Activated naive CD4-positive, alpha-beta T cell treated with anti-CD3 and anti-CD28 coated beads, Interleukin-2, amount 50 U/mL, for 16 hours (primary cell): ENCODE results near the gene PINLYP.
A peak's percentile ranks its signal among the peaks of the same experiment; 100 is the strongest.

ENCODE experiments used
- DNase-seq: peaks from one replicate; pipeline ENCODE4 v3.0.0-alpha.2; 2020

PINLYP gene

DNA sequence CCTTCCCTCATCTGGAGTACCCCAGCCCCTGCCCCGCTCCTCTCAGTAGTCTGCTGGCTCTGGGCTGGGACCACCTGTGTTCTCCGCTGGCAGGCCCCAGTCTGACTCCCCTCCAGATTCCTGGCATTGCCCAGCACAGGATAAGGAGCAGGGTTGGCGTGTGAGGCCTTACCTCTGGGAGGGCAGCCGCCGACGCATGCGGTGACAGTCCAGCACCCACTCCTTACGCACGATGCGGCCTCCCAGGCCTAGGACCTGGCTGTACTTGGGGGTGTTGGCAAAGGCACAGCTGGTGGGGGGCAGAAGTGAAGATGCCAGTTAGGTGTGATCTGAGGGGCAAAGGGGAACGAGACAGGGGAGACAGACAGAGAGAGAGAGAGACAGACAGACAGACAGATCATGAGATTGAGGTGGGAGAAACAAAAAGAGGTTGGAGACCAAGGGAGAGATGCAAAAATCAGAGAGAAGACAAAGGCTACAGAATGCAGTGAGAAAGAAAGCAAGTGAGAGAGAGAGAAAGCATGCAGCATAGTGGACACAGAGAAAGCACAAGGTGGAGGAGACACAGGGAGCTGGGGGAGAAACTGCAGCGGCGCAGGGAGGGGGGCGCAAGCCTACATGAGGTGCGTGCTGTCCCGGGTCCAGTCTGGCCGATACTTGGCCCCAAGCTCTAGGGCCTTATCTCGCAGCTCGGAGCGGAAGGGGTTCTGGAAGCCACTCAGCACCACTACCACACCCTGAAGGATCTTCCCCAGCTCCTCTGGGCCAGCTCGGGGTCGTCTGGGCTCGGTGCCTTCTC lies 24.0 kb upstream of the PINLYP start:
- no peak for DNase-seq

DNA sequence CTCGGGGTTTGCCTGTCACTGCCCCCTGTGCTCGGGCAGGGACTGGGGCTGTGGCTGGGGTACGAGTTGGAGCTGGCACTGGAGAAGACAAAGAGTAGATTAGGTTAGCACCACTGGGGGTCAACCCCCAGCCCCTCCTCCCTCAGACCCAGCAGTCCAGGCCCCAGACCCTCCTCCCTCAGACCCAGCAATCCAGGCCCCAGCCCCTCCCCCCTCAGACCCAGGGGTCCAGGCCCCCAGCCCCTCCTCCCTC lies 23.5 kb upstream of the PINLYP start:
- no peak for DNase-seq

DNA sequence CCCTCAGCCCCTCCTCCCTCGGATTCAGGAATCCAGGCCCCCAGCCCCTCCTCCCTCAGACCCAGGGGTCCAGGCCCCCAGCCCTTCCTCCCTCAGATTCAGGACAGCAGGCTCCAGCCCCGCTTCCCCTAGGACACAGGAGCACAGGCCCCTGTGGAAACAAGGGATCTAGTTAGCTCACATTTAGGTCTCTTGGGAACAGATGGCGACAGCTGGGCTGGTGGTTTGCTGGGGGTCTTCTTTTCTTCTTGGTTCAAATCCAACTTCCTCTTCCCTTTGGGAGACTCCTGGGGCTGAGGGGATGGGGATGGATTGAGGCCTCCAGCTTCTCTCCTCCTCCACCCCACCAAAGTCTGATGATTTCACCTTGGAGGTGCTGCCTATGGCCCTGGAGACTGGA lies 23.0 kb upstream of the PINLYP start:
- no peak for DNase-seq

DNA sequence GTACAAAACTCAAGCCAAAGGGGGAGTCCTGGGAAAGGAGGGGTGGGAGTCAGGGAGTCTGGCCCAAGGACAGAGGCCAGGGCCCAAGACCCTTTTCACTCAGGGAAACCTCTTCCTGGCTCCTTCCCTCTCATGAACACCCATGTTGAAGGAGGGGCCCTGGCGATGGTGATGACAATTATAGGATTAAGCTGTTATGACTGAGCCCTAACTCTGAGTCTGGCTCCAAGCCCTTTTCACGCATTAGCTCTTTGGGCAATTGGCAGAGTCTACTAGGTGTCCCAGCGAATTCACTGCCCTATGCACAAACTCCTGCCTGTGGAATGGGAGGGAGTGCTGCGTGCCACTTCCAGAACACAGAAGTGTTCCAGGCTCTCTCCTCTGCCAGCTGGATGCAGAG lies 21.9 kb upstream of the PINLYP start:
- no peak for DNase-seq

DNA sequence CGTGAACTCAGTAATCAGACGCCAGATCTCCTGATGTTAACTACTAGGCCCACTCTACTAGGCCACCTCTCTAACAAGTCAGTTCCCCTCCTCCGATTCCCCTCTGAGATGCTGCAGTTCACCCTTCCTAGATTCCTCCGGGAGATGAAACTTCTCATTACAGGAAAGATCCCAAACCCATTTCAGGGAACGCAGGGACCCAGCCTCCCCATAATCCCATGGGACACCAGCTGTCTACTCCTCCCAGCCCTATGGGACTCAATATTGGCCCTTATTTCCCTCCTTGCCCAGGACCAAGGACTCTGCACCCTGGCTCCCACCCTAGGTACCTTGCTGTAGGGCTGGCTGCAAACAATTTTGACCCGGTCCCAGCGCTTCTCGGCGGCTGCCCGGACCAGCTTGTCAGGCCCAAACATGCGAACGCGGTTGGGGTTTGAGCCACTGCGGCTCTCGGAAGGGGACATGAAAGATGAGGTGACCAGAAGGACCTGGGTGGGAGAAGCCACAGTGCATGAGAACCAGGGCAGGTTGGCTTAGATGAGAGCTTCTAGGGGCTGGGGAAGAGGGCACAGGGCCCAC lies 21.2 kb upstream of the PINLYP start:
- no peak for DNase-seq

DNA sequence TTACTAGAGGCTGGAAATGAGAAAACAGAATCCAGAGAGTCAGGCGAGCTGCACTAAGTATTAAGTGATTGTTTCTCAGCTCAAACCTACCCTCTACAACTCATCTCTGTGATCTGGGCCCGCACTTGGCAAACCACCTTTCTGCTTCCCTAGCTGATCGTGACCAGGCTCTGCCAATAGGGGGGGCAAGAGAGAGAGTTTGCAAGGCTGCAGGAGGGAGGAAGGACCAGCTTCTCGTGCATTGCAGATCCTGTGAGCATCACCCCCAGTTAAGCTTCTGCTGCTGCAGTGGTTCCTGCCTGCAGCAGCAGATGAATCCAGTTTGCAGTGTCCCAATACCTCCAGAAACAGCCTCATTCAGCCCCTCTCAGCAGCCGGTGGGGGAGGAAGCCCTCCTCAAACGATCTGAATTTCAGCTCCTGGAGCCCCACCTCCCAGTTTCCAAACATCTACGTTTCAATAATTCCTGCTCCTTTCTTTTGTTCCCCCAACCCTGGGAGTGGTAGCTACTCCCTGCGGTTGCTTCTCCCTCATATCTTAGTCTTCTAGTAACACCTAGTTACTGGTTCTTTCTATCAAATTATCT lies 20.3 kb upstream of the PINLYP start:
- peak; percentile 81 for DNase-seq

DNA sequence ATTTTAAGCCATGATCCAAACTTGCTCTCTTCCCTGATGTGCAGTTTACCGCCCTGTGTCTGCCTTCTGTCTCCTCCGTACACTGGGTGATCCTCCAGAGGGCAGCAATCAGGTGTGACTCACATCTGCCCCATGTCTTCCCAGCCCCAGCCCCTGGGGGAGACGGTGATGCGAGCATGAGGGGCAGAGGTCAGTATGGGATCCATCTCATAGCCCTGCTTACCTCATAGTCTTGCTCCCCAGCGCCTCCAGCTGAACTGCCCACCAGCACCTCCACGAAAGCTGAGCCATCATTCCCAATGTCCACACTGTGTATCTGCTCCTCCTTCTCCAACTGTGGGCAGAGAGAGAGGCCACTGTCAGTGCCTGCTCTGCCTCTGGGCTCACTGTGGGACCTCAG lies 14.9 kb upstream of the PINLYP start:
- DNase-seq, result peak; percentile 19

DNA sequence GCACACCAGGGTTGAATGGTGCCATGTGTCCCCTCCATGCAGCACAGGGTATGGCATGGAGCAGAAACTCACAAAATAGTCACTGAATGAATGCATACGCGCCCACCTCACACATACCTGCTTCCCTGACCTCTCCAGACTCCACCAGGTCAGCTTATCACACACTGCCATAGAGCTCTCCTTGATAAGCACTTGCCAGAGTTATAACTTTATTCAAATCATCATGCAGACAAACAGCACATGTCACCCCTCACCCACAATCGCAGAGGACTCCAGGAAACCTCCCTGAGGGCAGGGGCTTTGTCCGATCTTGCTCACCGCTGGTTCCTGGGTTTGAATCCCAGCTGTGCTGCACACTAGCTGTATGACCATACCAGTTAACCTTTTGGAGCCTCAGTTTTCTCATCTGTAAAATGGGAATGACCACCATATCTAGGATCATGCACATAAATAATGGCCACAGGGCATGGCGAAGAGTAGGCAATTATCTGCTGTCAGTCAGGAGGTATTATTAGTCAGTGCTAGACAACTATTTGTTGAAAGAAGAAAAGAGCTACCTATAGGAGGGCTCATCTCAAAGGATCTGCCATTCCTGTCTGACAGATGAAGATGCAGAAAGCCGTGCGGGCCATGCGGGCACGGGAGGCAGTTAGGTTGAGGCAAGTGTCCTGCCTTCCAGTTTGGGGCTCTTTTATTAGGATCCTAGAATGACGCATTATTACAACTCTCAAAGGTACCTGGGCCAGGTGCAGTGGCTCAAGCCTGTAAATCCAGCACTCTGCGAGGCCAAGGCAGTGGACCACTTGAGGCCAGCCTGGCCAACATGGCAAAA lies 14.2 kb upstream of the PINLYP start:
- no peak for DNase-seq

DNA sequence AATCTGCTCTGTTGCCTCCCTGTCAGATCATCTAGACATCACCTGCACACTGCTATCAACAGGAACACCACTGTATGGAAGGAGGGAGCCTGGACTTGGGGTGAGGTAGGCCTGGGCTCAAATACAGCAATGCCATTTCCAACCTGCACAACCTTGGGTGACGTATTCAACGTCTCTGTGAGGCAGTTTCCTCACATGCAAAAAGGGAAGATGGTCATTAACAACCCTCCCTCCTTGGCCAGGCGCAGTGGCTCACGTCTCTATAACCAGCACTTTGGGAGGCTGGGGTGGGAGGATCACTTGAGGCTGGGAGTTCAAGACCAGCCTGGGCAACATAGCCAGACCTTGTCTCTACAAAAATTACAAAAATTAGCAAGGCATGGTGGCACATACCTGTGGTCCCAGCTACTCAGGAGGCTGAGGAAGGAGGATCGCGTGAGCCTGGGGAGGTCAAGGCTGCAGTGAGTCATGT lies 13.3 kb upstream of the PINLYP start:
- no peak for DNase-seq

DNA sequence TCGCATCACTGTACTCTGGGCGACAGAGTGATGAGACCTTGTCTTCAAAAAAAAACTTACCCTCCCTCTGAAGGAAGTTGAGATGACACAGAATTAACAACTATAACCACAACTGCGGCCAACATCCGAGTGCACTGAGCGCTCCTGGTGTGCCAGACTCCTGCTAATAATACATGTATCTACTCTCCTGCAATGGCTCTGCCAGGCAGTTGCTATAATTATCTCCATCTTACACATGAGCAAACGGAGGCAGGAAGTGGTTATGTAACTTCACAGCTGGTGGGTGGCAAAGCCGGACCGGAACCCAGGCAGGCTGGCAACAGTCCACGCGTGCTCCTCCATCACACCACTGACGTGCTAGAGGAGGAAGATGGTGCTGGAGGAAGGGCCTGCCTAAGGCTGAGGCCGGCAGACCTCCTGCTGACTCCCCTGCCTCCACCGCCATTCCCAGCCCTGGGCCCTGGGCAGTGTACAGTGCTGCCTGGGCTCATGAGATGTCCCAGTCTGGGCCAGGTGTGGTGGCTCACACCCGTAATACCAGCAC lies 12.8 kb upstream of the PINLYP start:
- peak; percentile 57 for DNase-seq

DNA sequence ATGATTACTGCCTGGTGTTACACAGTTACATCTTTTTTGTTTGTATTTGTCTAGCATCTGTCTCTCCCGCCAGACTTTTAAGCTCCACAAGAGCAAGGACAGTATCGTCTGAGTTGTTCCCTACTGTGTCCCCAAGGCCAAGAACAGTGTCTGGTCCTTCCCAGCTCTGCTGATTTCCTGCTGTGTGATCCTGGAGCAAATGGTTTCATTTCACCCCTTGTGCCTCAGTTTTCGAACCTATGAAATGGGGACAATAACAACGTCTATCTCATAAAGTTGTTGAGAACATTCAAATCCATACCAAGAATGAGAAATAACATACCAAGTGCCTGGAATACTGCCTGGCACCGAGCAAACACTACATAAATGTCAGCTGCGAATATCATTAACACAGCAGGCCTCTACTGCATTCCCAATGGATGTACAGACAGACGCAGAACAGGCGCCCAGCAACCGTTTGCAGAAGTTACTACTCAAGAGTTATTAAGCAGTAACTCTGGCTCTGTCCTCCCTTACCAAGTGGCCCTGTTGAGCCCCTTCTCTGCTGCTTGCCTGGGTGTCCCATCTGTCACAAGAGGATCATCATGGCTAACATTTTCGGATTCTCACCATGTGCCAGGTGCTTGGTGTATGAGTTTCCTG lies 11.7 kb upstream of the PINLYP start:
- no peak for DNase-seq

DNA sequence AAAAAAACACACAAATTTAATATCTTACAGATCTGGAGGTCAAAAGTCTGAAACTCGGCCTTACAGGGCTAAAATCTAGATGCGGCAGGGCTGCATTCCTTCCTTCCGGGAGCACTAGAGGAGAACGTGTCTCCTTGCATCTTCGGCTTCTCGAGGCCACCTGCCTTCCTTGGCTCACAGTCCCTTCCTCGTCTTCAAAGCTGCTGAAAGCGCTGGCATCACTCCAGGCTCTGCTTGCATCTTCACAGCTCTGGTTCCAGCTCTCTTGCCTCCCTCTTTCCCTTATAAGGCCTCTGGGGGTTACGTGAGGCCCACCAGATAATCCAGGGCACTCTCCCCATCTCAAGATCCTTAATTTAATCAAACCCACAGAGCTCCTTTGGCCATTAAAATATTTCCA lies 10.8 kb upstream of the PINLYP start:
- no peak for DNase-seq

DNA sequence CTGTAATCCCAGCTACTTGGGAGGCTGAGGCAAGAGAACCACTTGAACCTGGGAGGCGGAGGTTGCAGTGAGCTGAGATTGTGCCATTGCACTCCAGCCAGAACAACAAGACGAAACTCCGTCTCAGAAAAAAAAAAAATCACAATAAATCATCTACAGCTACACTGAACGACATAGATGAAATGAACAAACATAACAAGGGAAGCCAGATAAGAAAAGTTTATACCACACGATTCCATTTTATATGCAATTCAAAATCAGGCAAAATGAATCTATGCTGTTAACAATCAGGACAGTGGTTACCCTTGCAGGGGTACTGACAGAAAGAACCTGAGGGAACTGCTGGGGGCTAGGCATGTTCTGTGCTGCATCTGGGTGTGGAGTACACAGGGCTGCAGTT lies 5.9 kb upstream of the PINLYP start:
- DNase-seq, result no peak

DNA sequence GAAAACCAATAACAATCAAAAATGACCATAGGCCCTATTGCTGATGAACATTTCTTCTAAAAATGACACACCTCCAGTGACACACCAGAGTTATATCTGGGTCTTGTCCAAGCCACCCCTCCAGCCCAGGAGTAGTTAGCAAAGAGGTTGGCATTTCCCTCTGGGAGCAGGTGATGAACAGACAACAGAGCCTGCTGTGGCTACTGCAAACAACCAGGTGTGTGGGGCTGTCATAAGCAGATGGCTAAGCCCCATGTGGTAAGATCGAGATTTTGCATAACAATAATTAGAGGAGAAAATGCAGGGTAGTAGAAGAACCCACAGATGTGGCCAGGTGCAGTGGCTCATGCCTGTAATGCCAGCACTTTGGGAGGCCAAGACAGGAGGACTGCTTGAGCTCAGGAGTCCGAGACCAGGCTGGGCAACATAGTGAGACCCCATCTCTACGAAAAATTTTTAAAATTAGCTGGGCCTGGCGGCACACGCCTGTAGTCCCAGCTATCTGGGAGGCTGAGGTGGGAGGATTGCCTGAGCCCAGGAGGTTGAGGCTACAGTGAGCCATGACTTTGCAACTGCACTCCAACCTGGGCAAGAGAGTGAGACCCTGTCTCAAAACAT lies 5.3 kb upstream of the PINLYP start:
- no peak for DNase-seq

DNA sequence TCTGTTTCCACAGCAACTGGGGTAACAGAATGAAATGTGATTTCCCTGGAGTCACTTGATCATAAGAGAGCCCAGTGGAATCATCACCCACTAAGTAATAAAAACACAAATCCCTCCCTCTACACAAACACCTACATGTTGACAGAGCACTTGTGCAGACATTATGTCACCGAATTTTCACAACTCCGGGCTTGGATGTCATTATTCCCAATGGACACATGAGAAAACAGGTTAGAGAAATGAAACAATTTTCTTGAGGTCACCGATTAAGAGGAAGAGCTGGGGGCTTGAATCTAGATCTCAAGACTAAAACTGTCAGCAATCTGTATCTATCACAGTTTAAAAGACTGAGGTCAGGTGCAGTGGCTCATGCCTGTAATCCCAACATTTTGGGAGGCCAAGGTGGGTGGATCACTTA lies 3.4 kb upstream of the PINLYP start:
- no peak for DNase-seq

DNA sequence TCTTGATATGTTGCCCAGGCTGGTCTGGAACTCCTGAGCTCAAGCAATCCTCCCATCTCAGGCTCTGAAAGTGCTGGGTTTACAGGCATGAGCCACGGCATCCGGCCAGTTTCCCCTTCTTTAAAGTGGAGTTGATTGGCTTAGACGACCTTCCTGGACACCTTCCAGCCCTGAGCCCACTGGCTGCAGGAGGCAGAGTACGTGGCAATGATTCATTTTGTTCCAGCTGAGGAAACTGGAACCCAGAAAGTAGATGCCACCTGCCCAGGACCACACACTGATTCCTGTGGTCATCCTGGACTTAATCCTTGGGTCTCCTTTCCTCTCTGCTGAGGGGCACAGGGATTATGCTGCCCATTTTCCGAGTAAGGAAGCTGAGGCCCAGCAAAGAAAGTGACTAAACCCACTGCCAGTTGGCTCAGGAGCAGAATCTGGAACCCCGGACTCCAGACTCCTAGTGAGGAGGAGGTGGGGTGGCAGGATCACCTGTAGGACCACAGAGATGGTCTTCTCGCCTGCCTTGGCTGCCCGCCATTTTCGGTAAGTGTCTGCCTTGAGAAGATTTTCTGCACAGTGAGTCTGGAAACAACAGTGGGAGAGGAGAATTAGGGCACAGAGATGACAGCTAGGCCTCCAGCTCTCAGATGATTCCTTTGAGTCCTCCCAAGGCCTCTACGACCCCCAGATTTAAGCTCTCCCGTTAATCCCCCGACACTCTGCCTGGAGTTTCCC lies 1.0 kb upstream of the PINLYP start:
- no peak for DNase-seq

DNA sequence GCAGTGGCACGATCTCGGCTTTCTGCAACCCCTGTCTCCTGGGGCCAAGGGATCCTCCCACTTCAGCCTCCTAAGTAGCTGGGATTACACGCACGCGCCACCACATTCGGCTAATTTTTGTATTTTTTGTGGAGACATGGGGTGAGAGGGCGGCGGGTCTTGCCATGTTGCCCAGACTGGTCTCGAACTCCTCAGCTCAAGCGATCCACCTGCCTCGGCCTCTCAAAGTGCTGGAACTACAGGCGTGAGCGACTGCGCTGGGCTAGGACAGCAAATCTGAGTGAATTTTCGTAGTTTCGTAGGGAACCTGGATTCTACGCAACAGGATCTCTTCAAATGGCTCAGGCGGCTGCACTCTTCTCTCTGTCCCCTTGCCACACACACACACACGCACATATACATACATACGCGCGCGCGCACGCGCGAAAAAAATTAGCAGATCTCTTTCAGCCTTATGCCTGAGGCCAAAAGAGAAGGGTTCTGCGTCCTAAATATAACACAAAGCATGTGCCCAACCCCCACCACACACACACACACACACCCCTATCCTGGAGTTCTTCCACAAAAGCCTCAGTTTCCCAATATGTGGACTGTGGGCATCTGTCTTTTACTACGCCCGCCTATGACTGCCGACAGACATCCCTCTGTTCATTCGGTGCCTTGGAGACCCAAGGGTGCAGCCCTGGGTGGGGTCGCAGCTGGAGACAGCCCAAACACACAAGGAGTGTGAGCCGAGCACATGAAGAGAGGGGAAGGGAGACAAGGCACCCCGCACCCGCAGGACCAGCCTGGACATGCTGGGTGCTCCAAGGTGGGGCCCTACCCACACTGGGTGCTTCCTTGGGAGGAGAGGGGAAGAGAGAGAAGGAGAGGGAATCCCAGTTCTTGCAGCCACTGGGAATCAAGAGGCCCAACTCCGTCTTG lies 616 bp downstream of the PINLYP start:
- no peak for DNase-seq

DNA sequence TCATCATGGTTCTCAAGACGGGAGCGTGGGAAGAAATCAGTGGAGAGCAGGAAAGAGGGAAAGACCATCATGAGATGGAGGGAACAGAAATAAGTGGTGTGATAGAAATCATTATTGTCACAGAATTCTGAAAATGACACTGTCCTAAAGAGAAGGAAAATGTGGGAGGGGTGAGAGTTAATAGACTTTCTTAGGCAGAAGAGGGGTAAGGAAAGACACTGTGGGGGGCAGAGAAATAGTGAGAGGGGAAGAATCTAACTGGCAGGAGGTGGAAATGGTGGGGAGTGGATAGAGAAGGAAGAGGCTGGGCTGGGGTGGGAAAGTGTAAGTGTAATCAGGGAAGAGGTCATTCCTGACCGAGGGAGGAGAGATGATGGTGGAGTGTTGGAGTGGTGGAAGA lies 3.2 kb downstream of the PINLYP start:
- DNase-seq, result no peak

DNA sequence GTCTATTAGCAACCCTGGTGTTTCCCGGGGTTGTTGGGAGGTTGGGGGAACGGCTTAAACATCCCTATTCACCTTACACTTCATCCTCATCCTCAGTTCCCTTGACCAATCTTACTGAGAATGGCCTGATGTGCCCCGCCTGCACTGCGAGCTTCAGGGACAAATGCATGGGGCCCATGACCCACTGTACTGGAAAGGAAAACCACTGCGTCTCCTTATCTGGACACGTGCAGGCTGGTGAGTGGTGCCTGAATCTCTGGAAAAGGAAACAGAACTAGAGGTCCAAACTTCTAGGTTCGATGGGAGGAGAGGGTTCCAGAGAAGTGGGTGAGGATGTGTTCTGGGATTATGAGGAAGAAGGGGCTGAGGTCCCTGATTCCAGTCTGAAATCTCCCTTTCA lies 5.9 kb downstream of the PINLYP start:
- no peak for DNase-seq

DNA sequence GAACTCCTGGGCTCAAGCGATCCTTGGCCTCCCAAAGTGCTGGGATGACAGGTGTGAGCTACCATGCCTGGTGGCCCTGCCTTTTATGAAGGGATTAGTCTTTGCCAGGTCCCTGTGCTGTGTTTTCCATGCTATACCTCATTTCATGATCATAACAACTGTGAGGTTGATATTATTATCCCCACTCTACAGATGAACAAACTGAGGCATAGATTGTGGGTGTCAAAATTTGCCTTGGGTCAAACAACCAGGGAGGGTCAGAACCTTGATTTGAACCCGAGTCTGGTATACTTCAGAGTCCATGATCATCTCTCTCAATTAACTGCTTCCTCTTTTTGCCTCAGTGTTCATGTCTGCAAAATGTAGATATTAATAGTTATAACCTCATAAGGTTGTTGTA lies 6.9 kb downstream of the PINLYP start:
- no peak for DNase-seq

DNA sequence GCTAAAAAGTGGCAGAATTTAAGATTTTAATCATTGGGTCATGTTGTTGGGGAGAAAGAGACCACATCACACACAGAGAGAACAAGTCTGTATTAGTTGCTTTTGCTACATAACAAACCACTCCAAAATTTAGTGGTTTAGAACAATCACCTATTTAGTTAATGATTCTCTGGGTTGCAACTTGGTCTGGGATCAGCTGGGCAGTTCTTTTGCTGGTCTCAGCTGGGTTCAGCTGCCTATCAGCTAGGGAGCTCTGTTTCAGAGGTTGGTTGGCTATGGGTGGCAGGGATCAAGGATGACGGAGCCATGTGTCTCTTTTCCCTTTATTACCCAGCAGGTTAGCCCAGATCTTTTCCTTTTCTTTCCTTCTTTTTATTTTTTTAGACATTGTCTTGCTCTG lies 8.9 kb downstream of the PINLYP start:
- DNase-seq, result no peak
